Smooth muscle cell (in vitro differentiated cells): ENCODE data around the gene PALM3. TPM values are rescaled to one million over a fixed set of nuclear protein-coding genes. Genes with fewer than 3 reads are reported as not detected.

Source experiments
- DNase-seq: peaks from one replicate; lab custom pipeline; 2025; ENCODE audit not compliant: unreplicated experiment; lab: John Stamatoyannopoulos, UW
- H2AFZ ChIP-seq: fragments of 200-600 bp; sonication (generic); 2 replicates; pipeline ENCODE4 v1.6.0; 2016; ENCODE audit warnings: antibody characterized with exemption, low read depth, mild to moderate bottlenecking
- H3F3A ChIP-seq: fragments of 200-600 bp; sonication (generic); 2 replicates; pipeline ENCODE4 v1.6.0; 2017; ENCODE audit warnings: antibody characterized with exemption, low read depth
- H3K27ac ChIP-seq: fragments of 200-600 bp; sonication (generic); 2 replicates; pipeline ENCODE4 v1.5.1; 2016; ENCODE audit warnings: low read depth, mild to moderate bottlenecking
- H3K27me3 ChIP-seq: fragments of 200-600 bp; sonication (generic); 2 replicates; pipeline ENCODE4 v1.6.1; 2016; ENCODE audit warnings: low read depth, mild to moderate bottlenecking
- H3K36me3 ChIP-seq: fragments of 200-600 bp; sonication (generic); 2 replicates; pipeline ENCODE4 v1.5.1; 2016; ENCODE audit warnings: low read depth
- H3K4me1 ChIP-seq: fragments of 200-600 bp; sonication (generic); 2 replicates; pipeline ENCODE4 v1.5.1; 2016; ENCODE audit warnings: low read depth
- H3K4me2 ChIP-seq: fragments of 200-600 bp; sonication (generic); 2 replicates; pipeline ENCODE4 v1.6.0; 2016; ENCODE audit warnings: mild to moderate bottlenecking
- H3K4me3 ChIP-seq: fragments of 200-600 bp; sonication (generic); 2 replicates; pipeline ENCODE4 v1.5.1; 2016; ENCODE audit warnings: mild to moderate bottlenecking
- H3K79me2 ChIP-seq: fragments of 200-600 bp; sonication (generic); 2 replicates; pipeline ENCODE4 v1.6.0; 2016; ENCODE audit warnings: low read depth, mild to moderate bottlenecking
- H3K9ac ChIP-seq: fragments of 200-600 bp; sonication (generic); 2 replicates; pipeline ENCODE4 v1.6.0; 2016; ENCODE audit warnings: low read depth
- H3K9me3 ChIP-seq: fragments of 200-600 bp; sonication (generic); replicated peaks from 2 replicates; pipeline ENCODE4 v1.5.1; 2016; ENCODE audit warnings: low read depth
- H4K20me1 ChIP-seq: fragments of 200-600 bp; sonication (generic); 2 replicates; pipeline ENCODE4 v1.6.0; 2016; ENCODE audit warnings: low read depth
- WGBS: methylation state at CpG from one replicate; pipeline ENCODE4 v1.1.7; 2016; ENCODE audit warnings: low lambda C conversion rate; 5-methylcytosine and 5-hydroxymethylcytosine counted together
- polyA plus RNA-seq: library from polyadenylated mRNA; unstranded; fragments of >200 nt; fragmentation: Nextera tagmentation; extraction: Ambion mirVana; gene quantifications from 2 replicates; pipeline ENCODE4 v1.2.1, GENCODE V29; 2016
- total RNA-seq: library from RNA; depleted of rRNA; stranded (reverse); fragments of >200 nt; gene quantifications from 2 replicates; pipeline ENCODE4 v1.2.3, GENCODE V29; 2014
- TF ChIP-seq, protein P1 (sequence below): fragments of 200-600 bp; sonication (generic); IDR thresholded peaks from 2 replicates; pipeline ENCODE4 v1.5.1; 2017; ENCODE audit warnings: borderline replicate concordance, mild to moderate bottlenecking, antibody characterized with exemption; ENCODE audit not compliant: insufficient read depth, poor library complexity, severe bottlenecking

The PALM3 gene
- total and polyA plus RNA-seq, 2 experiments from 2014 or later, result 0.55 TPM; not detected in 1

GRCh38 chr19:14063105-14063504 lies 1.2 kb upstream of the PALM3 start:
- H3K9me3 ChIP-seq, result no peaks in the 10 kb centered on the region
- peaks cover 9% of the 10 kb centered on the region for H3K27me3 ChIP-seq
- no peaks in the 10 kb centered on the region for H4K20me1 ChIP-seq
- no peak overlapping the region for H2AFZ ChIP-seq
- H3K27ac ChIP-seq, result no peak overlapping the region
- no peak overlapping the region for H3K4me2 ChIP-seq
- TF ChIP-seq, protein P1, sequence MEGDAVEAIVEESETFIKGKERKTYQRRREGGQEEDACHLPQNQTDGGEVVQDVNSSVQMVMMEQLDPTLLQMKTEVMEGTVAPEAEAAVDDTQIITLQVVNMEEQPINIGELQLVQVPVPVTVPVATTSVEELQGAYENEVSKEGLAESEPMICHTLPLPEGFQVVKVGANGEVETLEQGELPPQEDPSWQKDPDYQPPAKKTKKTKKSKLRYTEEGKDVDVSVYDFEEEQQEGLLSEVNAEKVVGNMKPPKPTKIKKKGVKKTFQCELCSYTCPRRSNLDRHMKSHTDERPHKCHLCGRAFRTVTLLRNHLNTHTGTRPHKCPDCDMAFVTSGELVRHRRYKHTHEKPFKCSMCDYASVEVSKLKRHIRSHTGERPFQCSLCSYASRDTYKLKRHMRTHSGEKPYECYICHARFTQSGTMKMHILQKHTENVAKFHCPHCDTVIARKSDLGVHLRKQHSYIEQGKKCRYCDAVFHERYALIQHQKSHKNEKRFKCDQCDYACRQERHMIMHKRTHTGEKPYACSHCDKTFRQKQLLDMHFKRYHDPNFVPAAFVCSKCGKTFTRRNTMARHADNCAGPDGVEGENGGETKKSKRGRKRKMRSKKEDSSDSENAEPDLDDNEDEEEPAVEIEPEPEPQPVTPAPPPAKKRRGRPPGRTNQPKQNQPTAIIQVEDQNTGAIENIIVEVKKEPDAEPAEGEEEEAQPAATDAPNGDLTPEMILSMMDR, result no peak
- no peaks in the 10 kb centered on the region for H3F3A ChIP-seq
- H3K36me3 ChIP-seq, result no peaks in the 10 kb centered on the region
- H3K9ac ChIP-seq, result no peak overlapping the region
- 87% methylated on average over 7 of the region's 7 CpGs for WGBS
- DNase-seq, result no peak
- no peaks in the 10 kb centered on the region for H3K4me1 ChIP-seq
- no peaks in the 10 kb centered on the region for H3K79me2 ChIP-seq
- no peak overlapping the region for H3K4me3 ChIP-seq

DNA sequence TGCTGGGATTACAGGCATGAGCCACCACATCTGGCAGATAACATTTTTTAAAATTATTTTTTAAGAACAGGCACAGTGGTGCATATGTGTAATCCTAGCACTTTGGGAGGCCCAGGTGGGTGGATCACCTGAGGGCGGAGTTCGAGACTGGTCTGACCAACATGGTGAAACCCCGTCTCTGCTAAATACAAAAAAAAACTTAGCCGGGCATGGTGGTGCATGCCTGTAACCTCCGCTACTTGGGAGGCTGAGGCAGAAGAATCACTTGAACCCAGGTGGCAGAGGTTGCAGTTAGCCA lies 631 bp upstream of the PALM3 start:
- Histone ChIP-seq H3K79me2 (no peaks in the 10 kb centered on the region), H3K9ac (no peak overlapping the region), H2AFZ (no peak overlapping the region), H3K36me3 (no peaks in the 10 kb centered on the region), H3K4me2 (no peak overlapping the region), H4K20me1 (no peaks in the 10 kb centered on the region), H3F3A (no peaks in the 10 kb centered on the region), H3K27ac (no peak overlapping the region), H3K9me3 (no peaks in the 10 kb centered on the region), H3K4me3 (no peak overlapping the region), H3K4me1 (no peaks in the 10 kb centered on the region), H3K27me3 (peaks cover 9% of the 10 kb centered on the region)
- no peak for DNase-seq
- WGBS, result 89% methylated on average over 5 of the region's 5 CpGs
- TF ChIP-seq, protein P1, result no peak

DNA sequence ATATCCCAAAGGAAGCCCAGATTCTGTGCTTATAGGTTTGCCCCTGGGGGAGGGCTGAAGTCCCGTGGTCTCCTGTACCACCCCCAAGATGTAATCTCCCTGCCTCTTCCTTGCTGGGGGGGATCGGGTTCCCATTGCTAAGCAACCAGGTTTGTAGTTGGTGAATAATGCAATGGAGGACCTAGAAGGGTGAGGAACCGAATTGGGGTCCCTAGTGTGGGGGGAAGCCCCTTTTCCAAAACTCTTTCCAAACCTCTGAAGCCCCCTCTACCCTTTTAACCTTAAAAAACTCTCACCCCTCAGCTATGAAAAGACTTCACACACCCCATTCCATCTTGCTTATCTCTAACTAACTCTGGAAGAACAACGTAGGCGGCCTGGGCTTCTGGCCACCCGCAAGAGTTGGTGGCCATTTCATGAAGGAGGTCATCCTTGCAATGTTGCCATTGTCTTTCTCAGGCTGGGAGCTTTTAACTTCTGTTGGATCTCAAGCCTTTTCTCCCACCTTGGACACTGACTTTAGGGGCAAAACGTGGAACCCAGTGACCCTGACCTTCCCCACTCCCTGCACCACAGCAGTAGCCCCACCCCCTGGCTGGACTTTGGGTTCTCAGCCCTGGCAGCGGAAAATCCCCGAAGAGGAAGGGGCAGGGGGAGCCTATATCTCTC lies 661 bp downstream of the PALM3 start:
- Histone ChIP-seq H2AFZ (no peak overlapping the region), H4K20me1 (no peaks in the 10 kb centered on the region), H3F3A (no peaks in the 10 kb centered on the region), H3K27ac (no peak overlapping the region), H3K4me2 (no peak overlapping the region), H3K36me3 (no peaks in the 10 kb centered on the region), H3K9me3 (no peaks in the 10 kb centered on the region), H3K79me2 (no peaks in the 10 kb centered on the region), H3K4me1 (no peaks in the 10 kb centered on the region), H3K4me3 (no peak overlapping the region), H3K9ac (no peak overlapping the region), H3K27me3 (peaks cover 9% of the 10 kb centered on the region)
- 67% methylated on average over 9 of the region's 9 CpGs for WGBS
- TF ChIP-seq, protein P1, result no peak
- no peak for DNase-seq

DNA sequence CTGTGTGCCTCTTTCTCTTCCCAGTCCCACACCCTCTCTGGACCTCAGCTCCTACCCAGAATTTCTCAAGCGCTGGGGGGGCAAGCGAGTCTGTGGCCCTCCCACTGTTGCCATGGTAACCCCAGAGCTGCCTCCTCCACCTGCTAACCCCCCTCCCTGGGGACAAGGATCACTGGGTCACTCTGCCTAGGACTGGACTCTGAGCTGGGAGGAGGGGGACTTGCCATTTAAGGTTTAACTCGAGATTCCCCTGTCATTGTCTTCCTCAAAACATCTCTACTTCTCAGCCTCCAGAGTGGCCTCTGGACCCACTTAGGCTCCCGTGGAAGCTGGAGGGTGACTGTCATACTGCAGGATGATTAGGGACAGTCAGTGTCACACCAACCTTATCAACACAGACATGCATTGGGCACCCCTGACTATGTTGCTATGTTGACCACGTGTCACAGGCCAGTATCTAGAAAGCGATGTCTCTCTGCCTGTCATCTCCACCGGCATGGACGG lies 2.2 kb downstream of the PALM3 start:
- Histone ChIP-seq H2AFZ (no peak overlapping the region), H3K4me2 (no peak overlapping the region), H3K4me3 (no peak overlapping the region), H4K20me1 (no peaks in the 10 kb centered on the region), H3K9me3 (no peaks in the 10 kb centered on the region), H3K36me3 (no peaks in the 10 kb centered on the region), H3K27ac (no peak overlapping the region), H3K4me1 (no peaks in the 10 kb centered on the region), H3K79me2 (no peaks in the 10 kb centered on the region), H3K27me3 (peaks cover 9% of the 10 kb centered on the region), H3F3A (no peaks in the 10 kb centered on the region), H3K9ac (no peak overlapping the region)
- WGBS, result 69% methylated on average over 8 of the region's 8 CpGs
- DNase-seq, result no peak
- TF ChIP-seq, protein P1, result no peak
